Measurements from ENCODE around the gene NUDT22.

The NUDT22 gene

GRCh38 chr11:64278576-64279190, 52.6 kb downstream of the NUDT22 start:
- no peak for DNase-seq
